HEK293 (cell line): ENCODE measurements around the gene ARL14EPL.

Experiments
- CTCF ChIA-PET: fragments of 350-600 bp; formaldehyde crosslinking; extraction: SDS; loops from one replicate; lab custom pipeline; 2021; ENCODE audit warnings: antibody characterized with exemption; lab: Yijun Ruan, JAX
- POLR2A ChIA-PET: fragments of 300-600 bp; formaldehyde crosslinking; extraction: SDS; loops from one replicate; lab custom pipeline; 2020; ENCODE audit warnings: antibody characterized with exemption, inconsistent platforms; lab: Yijun Ruan, JAX
- H3K27ac ChIP-seq: fragments of 200-500 bp; sonication (Bioruptor generic); 2 replicates; pipeline ENCODE4 v1.5.1; 2014; ENCODE audit warnings: low read depth, low read length, control low read depth, inconsistent platforms; ENCODE audit errors: extremely low read depth
- H3K36me3 ChIP-seq, 2 experiments: fragments of 200-500 bp in 1 of 2; sonication (Bioruptor generic) in 1 of 2; 1 replicate in 1 of 2; 2 replicates in 1 of 2; pipeline ENCODE4 v1.5.1; 2014 to 2017; ENCODE audit warnings: inconsistent platforms in 2 of 2, low read length in 2 of 2; ENCODE audit not compliant: control insufficient read depth in 2 of 2, insufficient read depth in 1 of 2
- H3K4me1 ChIP-seq: fragments of 200-500 bp; sonication (Bioruptor generic); 2 replicates; pipeline ENCODE4 v1.5.1; 2014; ENCODE audit warnings: mild to moderate bottlenecking, low read length, inconsistent platforms; ENCODE audit not compliant: control insufficient read depth, insufficient read depth
- H3K4me3 ChIP-seq: 2 replicates; pipeline ENCODE4 v1.5.1; 2011; ENCODE audit warnings: low read depth, mild to moderate bottlenecking, control low read depth, low read length, moderate library complexity
- H3K9me3 ChIP-seq: fragments of 200-500 bp; sonication (Bioruptor generic); 2 replicates; pipeline ENCODE4 v1.5.1; 2014; ENCODE audit warnings: low read depth, low read length, inconsistent platforms; ENCODE audit not compliant: control insufficient read depth, insufficient read depth
- EGR2 ChIP-seq: fragments of 450-650 bp; formaldehyde crosslinking; IDR thresholded peaks from 2 replicates; pipeline ENCODE4 v1.5.1; 2016; ENCODE audit warnings: low read depth, missing biosample characterization, missing genetic modification characterization
- KLF7 ChIP-seq: fragments of 450-650 bp; formaldehyde crosslinking; IDR thresholded peaks from 2 replicates; pipeline ENCODE4 v1.5.1; 2016; ENCODE audit warnings: missing biosample characterization, missing genetic modification characterization, borderline replicate concordance
- MEIS1 ChIP-seq: sonication (generic); formaldehyde crosslinking; IDR thresholded peaks from 2 replicates; pipeline ENCODE4 v1.8.1; 2022; ENCODE audit warnings: missing genetic modification reagents, mild to moderate bottlenecking, borderline replicate concordance
- MYNN ChIP-seq: fragments of 450-650 bp; formaldehyde crosslinking; IDR thresholded peaks from 2 replicates; pipeline ENCODE4 v1.5.1; 2016; ENCODE audit warnings: missing biosample characterization, missing genetic modification characterization, borderline replicate concordance
- MZF1 ChIP-seq: fragments of 450-650 bp; formaldehyde crosslinking; IDR thresholded peaks from 2 replicates; pipeline ENCODE4 v1.5.1; 2017; ENCODE audit warnings: missing biosample characterization, missing genetic modification characterization, borderline replicate concordance
- OVOL3 ChIP-seq: fragments of 450-650 bp; formaldehyde crosslinking; IDR thresholded peaks from 2 replicates; pipeline ENCODE4 v1.5.1; 2016; ENCODE audit warnings: missing biosample characterization, missing genetic modification characterization
- SCRT2 ChIP-seq: fragments of 450-650 bp; formaldehyde crosslinking; IDR thresholded peaks from 2 replicates; pipeline ENCODE4 v1.5.1; 2016; ENCODE audit warnings: missing biosample characterization, missing genetic modification characterization
- WT1 ChIP-seq: fragments of 450-650 bp; formaldehyde crosslinking; IDR thresholded peaks from 2 replicates; pipeline ENCODE4 v1.5.1; 2016; ENCODE audit warnings: missing biosample characterization, missing genetic modification characterization
- ZBTB20 ChIP-seq: fragments of 450-650 bp; formaldehyde crosslinking; IDR thresholded peaks from 2 replicates; pipeline ENCODE4 v1.5.1; 2016; ENCODE audit warnings: missing biosample characterization, missing genetic modification characterization
- ZBTB7A ChIP-seq: fragments of 450-650 bp; formaldehyde crosslinking; IDR thresholded peaks from 2 replicates; pipeline ENCODE4 v1.5.1; 2016; ENCODE audit warnings: low read depth, missing biosample characterization, missing genetic modification characterization
- ZFHX2 ChIP-seq: fragments of 450-650 bp; formaldehyde crosslinking; conservative IDR thresholded peaks from 2 replicates; pipeline ENCODE4 v1.5.1; 2016; ENCODE audit warnings: missing biosample characterization, missing genetic modification characterization
- ZFP69B ChIP-seq: fragments of 450-650 bp; formaldehyde crosslinking; IDR thresholded peaks from 2 replicates; pipeline ENCODE4 v1.5.1; 2016; ENCODE audit warnings: missing biosample characterization, missing genetic modification characterization
- ZIC2 ChIP-seq: fragments of 450-650 bp; formaldehyde crosslinking; IDR thresholded peaks from 2 replicates; pipeline ENCODE4 v1.5.1; 2016; ENCODE audit warnings: missing biosample characterization, missing genetic modification characterization
- ZNF138 ChIP-seq: fragments of 450-650 bp; formaldehyde crosslinking; IDR thresholded peaks from 2 replicates; pipeline ENCODE4 v1.5.1; 2016; ENCODE audit warnings: missing biosample characterization, missing genetic modification characterization, borderline replicate concordance
- ZNF211 ChIP-seq: fragments of 450-650 bp; formaldehyde crosslinking; IDR thresholded peaks from 2 replicates; pipeline ENCODE4 v1.5.1; 2016; ENCODE audit warnings: low read depth, missing biosample characterization, missing genetic modification characterization
- ZNF274 ChIP-seq, 2 experiments: fragments of 200-500 bp in 1 of 2; fragments of 450-650 bp in 1 of 2; sonication (Bioruptor generic) in 1 of 2; formaldehyde crosslinking in 1 of 2; IDR thresholded peaks; 2 replicates each; pipeline versions ENCODE4 v1.5.1 to v1.6.1; 2014 to 2016; ENCODE audit warnings: borderline replicate concordance in 1 of 2, inconsistent platforms in 1 of 2, low read length in 1 of 2, missing biosample characterization in 1 of 2, missing genetic modification characterization in 1 of 2
- ZNF302 ChIP-seq: fragments of 450-650 bp; formaldehyde crosslinking; IDR thresholded peaks from 2 replicates; pipeline ENCODE4 v1.5.1; 2016; ENCODE audit warnings: missing biosample characterization, missing genetic modification characterization, low read depth
- ZNF394 ChIP-seq: fragments of 450-650 bp; formaldehyde crosslinking; IDR thresholded peaks from 2 replicates; pipeline ENCODE4 v1.5.1; 2016; ENCODE audit warnings: missing biosample characterization, missing genetic modification characterization, mild to moderate bottlenecking, moderate library complexity, borderline replicate concordance
- ZNF426 ChIP-seq: fragments of 450-650 bp; formaldehyde crosslinking; IDR thresholded peaks from 2 replicates; pipeline ENCODE4 v1.5.1; 2017; ENCODE audit warnings: missing biosample characterization, missing genetic modification characterization, mild to moderate bottlenecking, inconsistent platforms, moderate library complexity
- ZNF433 ChIP-seq: fragments of 450-650 bp; formaldehyde crosslinking; IDR thresholded peaks from 2 replicates; pipeline ENCODE4 v1.5.1; 2016; ENCODE audit warnings: missing biosample characterization, missing genetic modification characterization, low read depth
- ZNF501 ChIP-seq: fragments of 450-650 bp; formaldehyde crosslinking; IDR thresholded peaks from 2 replicates; pipeline ENCODE4 v1.5.1; 2016; ENCODE audit warnings: missing biosample characterization, missing genetic modification characterization
- ZNF530 ChIP-seq: fragments of 450-650 bp; formaldehyde crosslinking; IDR thresholded peaks from 2 replicates; pipeline ENCODE4 v1.5.1; 2016; ENCODE audit warnings: low read depth, missing biosample characterization, missing genetic modification characterization
- ZNF571 ChIP-seq: fragments of 450-650 bp; formaldehyde crosslinking; IDR thresholded peaks from 2 replicates; pipeline ENCODE4 v1.5.0; 2017; ENCODE audit warnings: missing biosample characterization, missing genetic modification characterization
- ZNF585B ChIP-seq: fragments of 450-650 bp; formaldehyde crosslinking; IDR thresholded peaks from 2 replicates; pipeline ENCODE4 v1.5.1; 2016; ENCODE audit warnings: missing biosample characterization, missing genetic modification characterization
- ZNF624 ChIP-seq: fragments of 450-650 bp; formaldehyde crosslinking; IDR thresholded peaks from 2 replicates; pipeline ENCODE4 v1.5.1; 2017; ENCODE audit warnings: missing biosample characterization, missing genetic modification characterization
- ZNF768 ChIP-seq: fragments of 450-650 bp; formaldehyde crosslinking; IDR thresholded peaks from 2 replicates; pipeline ENCODE4 v1.5.1; 2018; ENCODE audit warnings: missing biosample characterization, mild to moderate bottlenecking, missing genetic modification characterization
- TF ChIP-seq, protein P1 (sequence below): fragments of 450-650 bp; formaldehyde crosslinking; optimal IDR thresholded peaks from 2 replicates; pipeline ENCODE3; 2016; ENCODE audit warnings: missing biosample characterization, mild to moderate bottlenecking, missing genetic modification characterization
- TF ChIP-seq, protein P2 (sequence below): fragments of 450-650 bp; formaldehyde crosslinking; IDR thresholded peaks from 2 replicates; pipeline ENCODE4 v1.5.1; 2016; ENCODE audit warnings: missing biosample characterization, missing genetic modification characterization
- TF ChIP-seq, protein P3 (sequence below): fragments of 450-650 bp; formaldehyde crosslinking; IDR thresholded peaks from 2 replicates; pipeline ENCODE4 v1.5.1; 2016; ENCODE audit warnings: missing biosample characterization, missing genetic modification characterization

Gene ARL14EPL

DNA sequence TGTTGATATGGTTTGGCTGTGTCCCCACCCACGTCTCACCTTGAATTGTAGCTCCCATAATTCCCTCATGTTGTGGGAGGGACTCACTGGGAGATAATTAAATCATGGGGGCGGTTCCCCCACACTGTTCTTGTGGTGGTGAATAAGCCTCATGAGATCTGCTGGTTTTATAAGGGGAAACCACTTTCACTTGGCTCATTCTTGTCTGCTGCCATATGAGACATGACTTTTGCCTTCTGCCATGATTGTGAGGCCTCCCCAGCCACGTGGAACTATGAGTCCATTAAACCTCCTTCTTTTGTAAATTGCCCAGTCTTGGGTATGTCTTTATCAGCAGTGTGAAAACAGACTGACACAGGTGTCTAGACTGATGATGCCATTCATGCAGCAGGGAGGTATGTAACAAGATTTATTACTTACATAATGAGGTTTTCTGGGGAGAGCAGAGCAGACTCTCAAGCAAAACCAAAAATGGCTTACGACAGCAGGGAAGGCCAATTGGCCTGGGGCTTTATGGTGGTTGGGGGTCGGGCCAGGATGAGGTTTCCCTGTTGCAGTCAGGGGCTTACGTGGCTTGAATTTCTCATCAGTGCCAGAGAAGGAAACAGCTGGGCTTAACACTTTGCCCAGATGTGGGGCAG, 43.0 kb downstream of the ARL14EPL start:
- POLR2A ChIA-PET = interaction anchor here (1.7 kb wide), 1 partner anchor 10 kb away, joined by 7 read pairs; the partner anchor contains the start of gene COMMD10
- H3K36me3 ChIP-seq = no peaks in the 10 kb centered on the region
- CTCF ChIA-PET = interaction anchor here (1.6 kb wide), 1 partner anchor 7 kb away, joined by 9 read pairs; no protein-coding TSS in a partner anchor
- H3K4me1 ChIP-seq = no peaks in the 10 kb centered on the region
- no peak overlapping the region for H3K4me3 ChIP-seq
- peak; percentile 17; the same call in 1 of the 2 replicates for TF ChIP-seq ZIC2
- TF ChIP-seq KLF7 = no peak
- no peak for TF ChIP-seq ZFP69B (tag by site-specific recombination)
- TF ChIP-seq ZBTB20 (tag by site-specific recombination) = no peak
- TF ChIP-seq MEIS1 (CRISPR knock-in tag) = no peak
- no peak for TF ChIP-seq ZNF501 (tag by site-specific recombination)
- no peak for TF ChIP-seq ZNF394 (tag by site-specific recombination)
- TF ChIP-seq ZFHX2 (tag by site-specific recombination) = peak; percentile 84
- TF ChIP-seq, protein P1, sequence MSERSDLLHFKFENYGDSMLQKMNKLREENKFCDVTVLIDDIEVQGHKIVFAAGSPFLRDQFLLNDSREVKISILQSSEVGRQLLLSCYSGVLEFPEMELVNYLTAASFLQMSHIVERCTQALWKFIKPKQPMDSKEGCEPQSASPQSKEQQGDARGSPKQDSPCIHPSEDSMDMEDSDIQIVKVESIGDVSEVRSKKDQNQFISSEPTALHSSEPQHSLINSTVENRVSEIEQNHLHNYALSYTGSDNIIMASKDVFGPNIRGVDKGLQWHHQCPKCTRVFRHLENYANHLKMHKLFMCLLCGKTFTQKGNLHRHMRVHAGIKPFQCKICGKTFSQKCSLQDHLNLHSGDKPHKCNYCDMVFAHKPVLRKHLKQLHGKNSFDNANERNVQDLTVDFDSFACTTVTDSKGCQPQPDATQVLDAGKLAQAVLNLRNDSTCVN = no peak
- TF ChIP-seq ZNF530 (tag by site-specific recombination) = no peak
- peak; percentile 29; the same call in 1 of the 2 replicates for TF ChIP-seq WT1 (tag by site-specific recombination)
- TF ChIP-seq ZNF624 (tag by site-specific recombination) = no peak
- TF ChIP-seq SCRT2 (tag by site-specific recombination) = peak; percentile 36; the same call in 1 of the 2 replicates
- TF ChIP-seq, protein P2, sequence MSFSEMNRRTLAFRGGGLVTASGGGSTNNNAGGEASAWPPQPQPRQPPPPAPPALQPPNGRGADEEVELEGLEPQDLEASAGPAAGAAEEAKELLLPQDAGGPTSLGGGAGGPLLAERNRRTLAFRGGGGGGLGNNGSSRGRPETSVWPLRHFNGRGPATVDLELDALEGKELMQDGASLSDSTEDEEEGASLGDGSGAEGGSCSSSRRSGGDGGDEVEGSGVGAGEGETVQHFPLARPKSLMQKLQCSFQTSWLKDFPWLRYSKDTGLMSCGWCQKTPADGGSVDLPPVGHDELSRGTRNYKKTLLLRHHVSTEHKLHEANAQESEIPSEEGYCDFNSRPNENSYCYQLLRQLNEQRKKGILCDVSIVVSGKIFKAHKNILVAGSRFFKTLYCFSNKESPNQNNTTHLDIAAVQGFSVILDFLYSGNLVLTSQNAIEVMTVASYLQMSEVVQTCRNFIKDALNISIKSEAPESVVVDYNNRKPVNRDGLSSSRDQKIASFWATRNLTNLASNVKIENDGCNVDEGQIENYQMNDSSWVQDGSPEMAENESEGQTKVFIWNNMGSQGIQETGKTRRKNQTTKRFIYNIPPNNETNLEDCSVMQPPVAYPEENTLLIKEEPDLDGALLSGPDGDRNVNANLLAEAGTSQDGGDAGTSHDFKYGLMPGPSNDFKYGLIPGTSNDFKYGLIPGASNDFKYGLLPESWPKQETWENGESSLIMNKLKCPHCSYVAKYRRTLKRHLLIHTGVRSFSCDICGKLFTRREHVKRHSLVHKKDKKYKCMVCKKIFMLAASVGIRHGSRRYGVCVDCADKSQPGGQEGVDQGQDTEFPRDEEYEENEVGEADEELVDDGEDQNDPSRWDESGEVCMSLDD (tag by site-specific recombination) = no peak
- TF ChIP-seq ZNF138 (tag by site-specific recombination) = no peak
- TF ChIP-seq, protein P3, sequence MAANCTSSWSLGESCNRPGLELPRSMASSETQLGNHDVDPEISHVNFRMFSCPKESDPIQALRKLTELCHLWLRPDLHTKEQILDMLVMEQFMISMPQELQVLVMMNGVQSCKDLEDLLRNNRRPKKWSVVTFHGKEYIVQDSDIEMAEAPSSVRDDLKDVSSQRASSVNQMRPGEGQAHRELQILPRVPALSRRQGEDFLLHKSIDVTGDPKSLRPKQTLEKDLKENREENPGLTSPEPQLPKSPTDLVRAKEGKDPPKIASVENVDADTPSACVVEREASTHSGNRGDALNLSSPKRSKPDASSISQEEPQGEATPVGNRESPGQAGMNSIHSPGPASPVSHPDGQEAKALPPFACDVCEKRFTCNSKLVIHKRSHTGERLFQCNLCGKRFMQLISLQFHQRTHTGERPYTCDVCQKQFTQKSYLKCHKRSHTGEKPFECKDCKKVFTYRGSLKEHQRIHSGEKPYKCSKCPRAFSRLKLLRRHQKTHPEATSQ (tag by site-specific recombination) = no peak
- peak; percentile 90 for TF ChIP-seq EGR2 (tag by site-specific recombination)
- no peak overlapping the region for H3K27ac ChIP-seq
- no peaks in the 10 kb centered on the region for H3K9me3 ChIP-seq

DNA sequence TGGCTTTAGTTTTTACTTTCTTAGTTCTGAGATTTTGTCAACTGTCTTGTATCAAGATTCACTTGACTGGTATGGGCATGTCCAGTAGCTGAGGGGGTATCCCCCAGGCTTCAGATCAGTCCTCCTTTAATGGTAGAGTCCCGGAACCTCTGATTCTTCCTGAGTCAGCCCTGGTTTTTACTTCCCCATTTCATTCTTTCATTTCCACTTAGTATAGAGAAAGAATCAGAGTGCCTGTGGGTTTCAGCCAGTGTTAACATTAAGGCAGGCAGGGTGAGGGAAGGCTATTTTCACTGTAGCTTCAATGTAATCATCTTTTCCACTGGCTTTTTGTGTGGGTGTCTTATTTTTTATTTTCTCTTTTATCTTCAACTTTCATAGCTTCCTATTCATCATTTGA, 44.2 kb downstream of the ARL14EPL start:
- ChIA-PET CTCF (interaction anchor here (0.7 to 1.6 kb wide), 2 partner anchors 8 to 442 kb away, joined by 3 to 9 read pairs; no protein-coding TSS in a partner anchor), POLR2A (interaction anchor here (1.7 kb wide), 1 partner anchor 9 kb away, joined by 7 read pairs; the partner anchor contains the start of gene COMMD10)
- Histone ChIP-seq H3K4me1 (no peaks in the 10 kb centered on the region), H3K36me3 (no peaks in the 10 kb centered on the region), H3K4me3 (no peak overlapping the region), H3K27ac (no peak overlapping the region), H3K9me3 (no peaks in the 10 kb centered on the region)
- TF ChIP-seq MZF1 (tag by site-specific recombination) (no peak), ZNF433 (tag by site-specific recombination) (no peak), ZNF302 (tag by site-specific recombination) (no peak), ZNF571 (no peak), ZBTB7A (tag by site-specific recombination) (no peak), ZNF768 (tag by site-specific recombination) (no peak), ZNF585B (tag by site-specific recombination) (no peak), ZNF624 (tag by site-specific recombination) (no peak), OVOL3 (tag by site-specific recombination) (no peak), ZNF274 (IDR thresholded peaks at IDR 0.05; ENCODE audit: low read length) (no peak), ZNF274 (tag by site-specific recombination; IDR thresholded peaks at IDR 0.05; ENCODE audit: borderline replicate concordance) (no peak), ZNF211 (tag by site-specific recombination) (no peak), MYNN (no peak), ZNF426 (tag by site-specific recombination) (no peak)
- TF ChIP-seq, protein P1 = no peak
